ENCODE measurements around the gene CNNM4. TPM values are rescaled to one million over a fixed set of nuclear protein-coding genes. Genes with fewer than 3 reads are reported as not detected.

CNNM4 gene
- total RNA-seq, 1 donor from 2014 or later, result 4.7 TPM

- no peak for DNase-seq (ENCODE audit: extremely low read depth, low read depth, low spot score)
These were observed 3.2 kb upstream of the CNNM4 start for GRCh38 chr2:96757477-96757860.

- no peak for DNase-seq (ENCODE audit: extremely low read depth, low read depth, low spot score)
These were observed 1.7 kb upstream of the CNNM4 start for GRCh38 chr2:96758987-96759386.

GRCh38 chr2:96759548-96759947 lies 1.2 kb upstream of the CNNM4 start:
- DNase-seq (ENCODE audit: extremely low read depth, low read depth, low spot score), result no peak

- DNase-seq (ENCODE audit: extremely low read depth, low read depth, low spot score), result no peak
These were observed 507 bp downstream of the CNNM4 start for GRCh38 chr2:96760986-96761832.

GRCh38 chr2:96762529-96763311 lies 2.0 kb downstream of the CNNM4 start:
- DNase-seq (ENCODE audit: extremely low read depth, low read depth, low spot score), result no peak

- no peak for DNase-seq (ENCODE audit: extremely low read depth, low read depth, low spot score)
These were observed 3.0 kb downstream of the CNNM4 start for GRCh38 chr2:96763511-96764252.

GRCh38 chr2:96764253-96764637 lies 3.5 kb downstream of the CNNM4 start:
- no peak for DNase-seq (ENCODE audit: extremely low read depth, low read depth, low spot score)

- DNase-seq (ENCODE audit: extremely low read depth, low read depth, low spot score), result no peak
These were observed 6.6 kb downstream of the CNNM4 start for GRCh38 chr2:96767135-96767871.

- no peak for DNase-seq (ENCODE audit: extremely low read depth, low read depth, low spot score)
These were observed 7.4 kb downstream of the CNNM4 start for GRCh38 chr2:96768083-96768561.

GRCh38 chr2:96769814-96770213 lies 9.1 kb downstream of the CNNM4 start:
- no peak for DNase-seq (ENCODE audit: extremely low read depth, low read depth, low spot score)

GRCh38 chr2:96770442-96771202 lies 9.9 kb downstream of the CNNM4 start:
- no peak for DNase-seq (ENCODE audit: extremely low read depth, low read depth, low spot score)

GRCh38 chr2:96771796-96772618 lies 11.3 kb downstream of the CNNM4 start:
- no peak for DNase-seq (ENCODE audit: extremely low read depth, low read depth, low spot score)

GRCh38 chr2:96772903-96773671 lies 12.4 kb downstream of the CNNM4 start:
- no peak for DNase-seq (ENCODE audit: extremely low read depth, low read depth, low spot score)

- no peak for DNase-seq (ENCODE audit: extremely low read depth, low read depth, low spot score)
These were observed 13.2 kb downstream of the CNNM4 start for GRCh38 chr2:96773922-96774321.

- no peak for DNase-seq (ENCODE audit: extremely low read depth, low read depth, low spot score)
These were observed 14.5 kb downstream of the CNNM4 start for GRCh38 chr2:96775160-96775559.

GRCh38 chr2:96783388-96783787 lies 22.7 kb downstream of the CNNM4 start:
- DNase-seq (ENCODE audit: extremely low read depth, low read depth, low spot score), result no peak

- DNase-seq (ENCODE audit: extremely low read depth, low read depth, low spot score), result no peak
These were observed 26.7 kb downstream of the CNNM4 start for GRCh38 chr2:96787411-96787810.

Data from glomerular endothelial cell (primary cell).